Motor neuron (in vitro differentiated cells): ENCODE results near the gene FAM83G. TPM values are rescaled to one million over a fixed set of nuclear protein-coding genes. Genes with fewer than 3 reads are reported as not detected.
"Not testable (repeated sequence)": the region's sequence is repeated elsewhere in the genome, so short reads cannot be mapped to it uniquely, and the experiment has no call there.

Source experiments
- ATAC-seq, 8 experiments: fragments of 200-7000 bp; cut with Tn5 transposase; replicated peaks in 6 of 8; 2 replicates each; pipeline ENCODE4 v1.8.0; 2021; ENCODE audit warnings: mild to moderate bottlenecking in 8 of 8, moderate library complexity in 8 of 8
- H3K27ac ChIP-seq, 2 donors: fragments of 250-450 bp; sonication (Bioruptor Pico); 2 replicates each; pipeline ENCODE4 v1.9.0; 2021; ENCODE audit warnings: antibody characterized with exemption in 2 of 2, mild to moderate bottlenecking in 2 of 2, moderate library complexity in 1 of 2
- H3K4me1 ChIP-seq, 2 donors: fragments of 250-450 bp; sonication (Bioruptor Pico); replicated peaks in 1 of 2; 2 replicates each; pipeline ENCODE4 v1.6.1; 2021; ENCODE audit warnings: antibody characterized with exemption in 2 of 2, mild to moderate bottlenecking in 2 of 2, moderate library complexity in 1 of 2
- H3K4me3 ChIP-seq, 5 donors: fragments of 250-450 bp; sonication (Bioruptor Pico); 2 replicates each; pipeline ENCODE4 v1.9.0; 2021; ENCODE audit warnings: antibody characterized with exemption in 5 of 5, mild to moderate bottlenecking in 5 of 5, moderate library complexity in 4 of 5
- WGBS, 10 experiments: fragments of 450-650 bp; shearing (Covaris generic); methylation state at CpG; one replicate each; pipeline ENCODE4 v1.0.0; 2022; 5-methylcytosine and 5-hydroxymethylcytosine counted together
- in situ Hi-C, 9 experiments: fragments of 400-800 bp; cut with MboI; loops; one replicate each; pipeline ENCODE4 v1.15.0; 2021; ENCODE audit warnings: low sequenced_read_pairs in 9 of 9, low pct_unique_long_range_greater_than_20kb in 2 of 9; ENCODE audit not compliant: unreplicated experiment in 9 of 9
- total RNA-seq, 8 experiments: library from RNA; unstranded; fragments of 300-600 nt; gene quantifications; 2 replicates each; pipeline versions ENCODE4 v1.2.3 to v1.2.4, GENCODE V29; 2022

Gene FAM83G
- total RNA-seq: 1 to 10 TPM in 5 of 8 experiments, under 1 TPM in 3; 0.37 to 5.9 (median 2.0) TPM

GRCh38 chr17:19004421-19005136 lies at the start of gene FAM83G:
Gene FAM83G (minus strand): TSS chr17:19004764. CDS start chr17:19004041, 723 bp downstream.
- in situ Hi-C loops: no loop called here
- Histone ChIP-seq H3K27ac (no peak within 1 kb of the TSS), H3K4me3 (peak within 1 kb of the TSS; percentile 12 to 36 (median 20)), H3K4me1 (peaks cover 0 to 12% of the 10 kb centered on the region in 2 donors)
- 0 to 33% (median 4%) methylated on average over 1 to 10 of the region's 67 CpGs; no CpG with 5 or more reads in 5 of the 10 experiments for WGBS, 10 experiments
- ATAC-seq: peak; percentile 37 to 89 (median 58)

- H3K4me1 ChIP-seq, ATAC-seq, in situ Hi-C loops, H3K4me3 ChIP-seq, H3K27ac ChIP-seq: not testable (repeated sequence)
- no CpG with 5 or more reads among the region's 7 CpGs for WGBS, 10 experiments
Measured at GRCh38 chr17:19048826-19049225, 44.3 kb upstream of the FAM83G start.

- ATAC-seq, H3K27ac ChIP-seq, H3K4me1 ChIP-seq, in situ Hi-C loops, H3K4me3 ChIP-seq: not testable (repeated sequence)
- no CpG with 5 or more reads among the region's 7 CpGs for WGBS, 10 experiments
Measured at GRCh38 chr17:19047510-19047909, 42.9 kb upstream of the FAM83G start.

- in situ Hi-C loops, H3K4me1 ChIP-seq, H3K4me3 ChIP-seq, H3K27ac ChIP-seq, ATAC-seq: not testable (repeated sequence)
- WGBS, 10 experiments: no CpG with 5 or more reads among the region's 12 CpGs
Measured at GRCh38 chr17:19046782-19047375, 42.3 kb upstream of the FAM83G start, which contains the start of gene GRAP. Gene GRAP (minus strand): TSS chr17:19046957. CDS start chr17:19046926, 31 bp downstream.

GRCh38 chr17:19044643-19045042 lies 40.1 kb upstream of the FAM83G start:
- WGBS, 10 experiments: no CpG with 5 or more reads among the region's 9 CpGs
- in situ Hi-C loops, H3K27ac ChIP-seq, H3K4me1 ChIP-seq, H3K4me3 ChIP-seq: not testable (repeated sequence)
- ATAC-seq: peak in 4 of 8 experiments; percentile 43 to 80 (median 60)

- H3K27ac ChIP-seq, ATAC-seq, H3K4me3 ChIP-seq, in situ Hi-C loops, H3K4me1 ChIP-seq: not testable (repeated sequence)
- no CpG with 5 or more reads among the region's 8 CpGs for WGBS, 10 experiments
Measured at GRCh38 chr17:19043032-19043431, 38.5 kb upstream of the FAM83G start.

- in situ Hi-C loops, ATAC-seq: not testable (repeated sequence)
Measured at GRCh38 chr17:19042369-19042768, 37.8 kb upstream of the FAM83G start.

GRCh38 chr17:19041871-19042270 lies 37.3 kb upstream of the FAM83G start:
- H3K4me1 ChIP-seq, H3K27ac ChIP-seq, H3K4me3 ChIP-seq, in situ Hi-C loops, ATAC-seq: not testable (repeated sequence)
- no CpG with 5 or more reads among the region's 10 CpGs for WGBS, 10 experiments

More at GRCh38 chr17:19042369-19042768, 37.8 kb upstream of the FAM83G start:
- H3K27ac ChIP-seq, H3K4me1 ChIP-seq, H3K4me3 ChIP-seq: not testable (repeated sequence)
- WGBS, 10 experiments: no CpG with 5 or more reads among the region's 14 CpGs

GRCh38 chr17:19040350-19040749 lies 35.8 kb upstream of the FAM83G start:
- ATAC-seq, in situ Hi-C loops, H3K4me1 ChIP-seq, H3K27ac ChIP-seq, H3K4me3 ChIP-seq: not testable (repeated sequence)
- no CpG with 5 or more reads among the region's 9 CpGs for WGBS, 10 experiments

GRCh38 chr17:19038730-19039129 lies 34.2 kb upstream of the FAM83G start:
- in situ Hi-C loops, H3K4me3 ChIP-seq, ATAC-seq, H3K4me1 ChIP-seq, H3K27ac ChIP-seq: not testable (repeated sequence)
- no CpG with 5 or more reads among the region's 12 CpGs for WGBS, 10 experiments

- no CpG with 5 or more reads among the region's 17 CpGs for WGBS, 10 experiments
- peak; percentile 27 to 83 (median 70) for ATAC-seq
- H3K4me3 ChIP-seq, H3K27ac ChIP-seq, in situ Hi-C loops, H3K4me1 ChIP-seq: not testable (repeated sequence)
Measured at GRCh38 chr17:19038007-19038406, 33.4 kb upstream of the FAM83G start.

- H3K4me3 ChIP-seq, in situ Hi-C loops, H3K4me1 ChIP-seq, ATAC-seq, H3K27ac ChIP-seq: not testable (repeated sequence)
- WGBS, 10 experiments: no CpG with 5 or more reads among the region's 6 CpGs
Measured at GRCh38 chr17:19037547-19037946, 33.0 kb upstream of the FAM83G start.

- H3K4me1 ChIP-seq, H3K27ac ChIP-seq, in situ Hi-C loops, H3K4me3 ChIP-seq, ATAC-seq: not testable (repeated sequence)
- no CpG with 5 or more reads among the region's 6 CpGs for WGBS, 10 experiments
Measured at GRCh38 chr17:19036186-19036585, 31.6 kb upstream of the FAM83G start.
